Left cardiac atrium (tissue), 4 donors: Measurements from ENCODE around the gene SEL1L2. TPM values are rescaled to one million over a fixed set of nuclear protein-coding genes. Genes with fewer than 3 reads are reported as not detected.

ENCODE experiments used
- ATAC-seq, 2 donors: fragments of 200-7000 bp; cut with Tn5 transposase; one replicate each; pipeline ENCODE4 v1.9.1; 2020; ENCODE audit warnings: mild to moderate bottlenecking in 2 of 2, moderate library complexity in 2 of 2
- DNase-seq: peaks from one replicate; pipeline ENCODE4 v3.0.0-alpha.2; 2020
- intact Hi-C, 2 donors: fragments of 100-400 bp; cut with DNase I; formaldehyde crosslinking; loops; one replicate each; pipeline versions ENCODE4 v1.14.1 to v1.15.1; 2022 to 2023
- total RNA-seq, 2 donors: library from RNA; stranded (reverse); fragmentation: NEBNext Ultra II Directional; extraction: Animal tissue kit (Norgen Biotek cat#: 25700); gene quantifications; one replicate each; pipeline ENCODE4 v1.2.1, GENCODE V29; 2021
- donor health status: DM: no; HTN: yes; CAD: no.
- donor health status: DM: no; HTN: yes; CAD: no; lungs with severe emphysema.
- donor health status: DM: yes; HTN: yes; CAD: no.
- donor health status: Dilated cardiomyopathy.

Gene SEL1L2
- total RNA-seq, 2 donors from 2014 or later: 0.91 TPM; not detected in 1

DNA sequence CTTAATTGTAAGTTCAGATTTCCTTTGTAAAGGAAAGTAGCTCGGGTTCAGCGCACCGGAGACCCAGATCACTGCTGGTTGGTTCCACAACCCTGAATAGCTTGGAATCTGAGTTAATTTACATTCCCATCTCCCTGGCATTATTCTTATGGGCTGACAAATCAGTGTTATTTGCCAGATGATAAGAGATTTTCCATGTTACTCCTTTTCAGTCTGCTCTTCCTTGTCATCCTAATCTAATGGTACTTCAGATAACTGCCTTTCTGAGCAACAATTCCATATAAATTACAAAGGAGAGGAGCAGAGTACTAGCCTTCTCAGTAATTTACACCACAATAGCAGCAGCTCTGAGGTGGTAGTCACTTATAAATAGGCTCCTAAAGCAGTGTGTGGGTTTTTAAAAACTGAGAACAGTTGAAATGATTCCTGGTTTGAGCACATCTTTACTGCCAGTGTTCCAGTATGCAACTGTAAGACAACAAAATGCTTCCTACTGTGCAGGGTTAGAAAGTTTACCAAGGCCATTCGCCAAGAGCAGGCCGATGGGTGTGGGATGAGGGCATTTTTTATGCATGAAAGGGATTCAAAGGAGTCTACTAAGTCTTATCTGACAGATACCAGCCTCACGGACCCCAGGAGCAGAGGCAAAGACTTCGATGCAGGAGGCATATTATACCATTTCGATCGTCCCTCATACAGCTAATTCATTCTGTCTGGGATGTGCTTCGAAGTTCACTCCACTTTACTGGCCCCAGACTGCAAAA is 115.8 kb downstream of the SEL1L2 start:
- intact Hi-C loops: no loop called here
- ATAC-seq (no peak), DNase-seq (no peak)

DNA sequence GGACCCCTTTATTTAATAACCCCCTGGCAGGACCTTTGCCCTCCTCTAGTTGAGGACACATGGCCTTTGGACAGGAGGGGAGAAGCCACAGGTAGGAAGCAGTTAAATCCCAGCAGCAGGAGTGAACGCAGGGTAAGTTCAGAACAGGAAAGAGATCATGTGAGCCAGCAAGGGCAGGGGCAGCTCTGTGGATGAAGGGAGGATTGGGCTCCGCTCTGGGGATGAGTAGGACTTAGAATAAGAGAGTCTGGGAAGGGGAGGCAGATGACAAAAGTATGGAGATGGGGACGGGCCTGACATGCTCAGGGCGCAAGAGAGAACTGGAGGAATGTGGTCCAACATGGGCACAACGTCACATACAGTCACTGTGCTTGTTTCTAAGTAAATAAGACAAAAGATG is 116.6 kb downstream of the SEL1L2 start:
- no peak for ATAC-seq
- intact Hi-C loops: no loop called here

DNA sequence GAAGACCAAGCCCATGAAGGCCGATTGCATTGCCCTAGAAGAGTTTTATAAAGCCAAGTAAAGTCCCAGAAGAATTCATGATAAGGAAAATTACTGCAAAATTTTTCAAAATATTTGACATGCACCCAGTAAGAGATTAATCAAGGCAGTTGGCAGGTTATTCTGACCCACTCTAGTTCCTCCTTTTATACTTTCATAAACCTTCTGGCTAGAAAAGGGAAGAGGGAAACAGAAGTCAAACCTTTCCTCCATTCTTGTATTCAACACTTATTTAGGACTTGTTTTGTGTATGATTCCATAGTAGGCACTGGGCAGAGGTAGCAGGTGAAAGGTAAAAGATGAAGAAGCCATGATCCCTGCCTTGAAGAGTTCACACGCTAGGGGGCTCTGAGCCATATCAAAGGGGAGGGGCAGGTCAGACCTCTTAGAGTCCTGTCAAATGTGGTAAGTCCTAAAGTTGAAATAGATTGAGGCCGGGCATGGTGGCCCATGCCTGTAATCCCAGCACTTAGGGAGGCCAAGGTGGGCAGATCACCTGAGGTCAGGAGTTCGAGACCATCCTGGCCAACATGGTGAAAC is 120.2 kb downstream of the SEL1L2 start:
- intact Hi-C loops: no loop called here
- DNase-seq (no peak), ATAC-seq (peak in 1 of 2 donors; percentile 15)

More for the DNA sequence above, 116.6 kb downstream of the SEL1L2 start:
- DNase-seq: no peak

DNA sequence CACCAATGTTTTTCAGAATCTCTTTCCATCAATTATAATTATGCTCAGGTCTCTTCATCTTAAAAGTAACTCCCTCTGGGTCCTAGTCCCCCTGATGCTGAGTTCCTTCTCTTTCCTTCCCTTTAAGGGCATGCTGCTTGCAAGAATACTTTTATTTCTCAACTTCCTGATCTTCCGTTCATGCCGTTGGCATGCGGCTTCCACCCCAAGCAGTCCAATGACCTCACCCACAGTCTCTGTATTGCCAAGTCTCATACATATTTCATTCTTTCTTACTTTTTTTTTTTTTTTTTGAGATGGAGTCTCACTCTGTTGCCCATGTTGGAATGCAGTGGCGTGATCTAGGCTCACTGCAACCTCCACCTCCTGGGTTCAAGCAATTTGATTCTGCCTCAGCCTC is 122.1 kb downstream of the SEL1L2 start:
- ATAC-seq (peak; percentile 85 to 86), DNase-seq (no peak)
- intact Hi-C loops: no loop called here

DNA sequence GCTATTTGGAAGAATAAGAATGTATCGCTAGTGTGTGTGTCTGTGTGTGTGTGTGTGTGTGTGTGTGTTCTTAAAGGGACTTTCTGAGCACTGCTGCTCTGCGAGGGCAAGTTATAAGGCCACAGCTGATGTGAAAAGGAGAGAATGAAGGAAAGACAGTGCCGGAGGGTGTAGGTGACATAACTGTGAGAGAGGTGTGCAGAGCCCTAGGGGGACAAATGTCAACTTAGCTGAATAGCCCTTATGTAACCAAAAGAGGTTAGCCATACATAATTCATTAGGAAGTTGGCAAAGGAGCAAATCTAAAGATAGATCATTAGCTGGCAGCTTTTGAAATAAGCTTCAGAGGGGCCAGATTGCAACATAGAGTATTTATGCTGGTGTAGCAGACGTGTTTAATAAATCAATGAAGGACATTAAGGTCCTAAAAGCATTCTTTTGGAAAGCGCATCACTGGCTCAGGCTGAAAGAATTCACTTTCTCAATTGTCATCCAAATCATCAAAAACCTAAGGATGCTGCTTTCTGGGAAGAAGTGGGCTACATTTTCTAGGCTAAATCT is 124.5 kb downstream of the SEL1L2 start:
- DNase-seq: no peak
- intact Hi-C loops: no loop called here
- ATAC-seq: peak in 1 of 2 donors; percentile 18

DNA sequence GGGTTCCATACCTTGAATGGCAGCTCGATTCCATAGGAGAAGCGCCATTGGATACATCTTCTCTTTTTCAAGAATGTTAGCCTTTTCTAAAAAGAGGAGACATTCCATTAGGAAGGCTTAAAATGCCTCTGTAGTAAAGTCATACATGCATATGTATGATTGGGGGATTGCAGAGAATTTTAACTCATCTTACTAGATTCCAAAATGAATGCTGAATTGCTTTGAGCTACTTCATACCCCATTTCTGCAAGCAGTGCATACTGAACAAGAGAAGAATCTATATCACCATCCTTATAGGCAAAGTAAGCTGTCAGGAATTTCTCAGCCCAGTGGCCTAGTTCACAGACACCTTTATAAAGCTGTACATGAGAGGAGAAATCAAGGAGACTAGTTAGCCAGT is 125.3 kb downstream of the SEL1L2 start:
- ATAC-seq (no peak), DNase-seq (no peak)
- intact Hi-C loops: no loop called here

DNA sequence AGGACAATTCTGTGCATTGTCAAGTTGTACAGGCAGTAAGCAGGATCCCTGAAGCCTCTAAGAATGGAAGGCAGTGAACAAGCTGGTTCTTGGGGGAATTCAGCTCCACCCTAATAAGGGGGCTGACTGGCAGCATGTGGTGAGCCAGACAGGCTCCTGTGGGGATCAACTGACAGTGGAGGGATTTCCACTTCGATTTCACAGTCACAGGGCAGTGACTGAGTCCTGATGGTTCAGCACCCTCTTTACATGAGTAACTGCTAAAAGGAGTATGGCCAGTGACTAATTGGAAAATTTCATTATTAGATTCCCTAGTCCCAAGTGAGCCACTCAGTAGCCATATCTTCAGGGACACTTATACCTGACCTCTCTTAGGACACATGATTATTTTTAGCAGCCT is 127.2 kb downstream of the SEL1L2 start:
- intact Hi-C loops: no loop called here
- no peak for DNase-seq
- no peak for ATAC-seq

DNA sequence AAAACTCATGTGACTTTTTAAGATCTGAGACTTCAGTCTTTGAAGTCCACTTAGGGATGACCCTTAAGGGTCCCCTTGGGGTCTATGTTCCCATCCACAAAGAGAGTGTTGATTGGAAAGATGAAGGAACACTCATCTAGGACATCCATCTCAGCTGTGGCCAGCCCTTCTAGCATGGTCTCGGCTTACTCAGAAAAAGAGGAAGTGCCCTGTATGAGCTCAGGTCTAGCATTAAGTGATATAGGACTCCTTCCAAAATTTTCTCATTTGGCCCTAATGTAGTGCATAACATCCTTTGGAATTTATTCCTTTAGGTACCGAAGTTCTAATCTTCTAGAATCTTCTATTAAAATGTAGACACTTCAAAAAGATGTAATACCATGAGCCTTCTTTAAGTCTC is 128.2 kb downstream of the SEL1L2 start:
- ATAC-seq (no peak), DNase-seq (no peak)
- intact Hi-C loops: no loop called here

DNA sequence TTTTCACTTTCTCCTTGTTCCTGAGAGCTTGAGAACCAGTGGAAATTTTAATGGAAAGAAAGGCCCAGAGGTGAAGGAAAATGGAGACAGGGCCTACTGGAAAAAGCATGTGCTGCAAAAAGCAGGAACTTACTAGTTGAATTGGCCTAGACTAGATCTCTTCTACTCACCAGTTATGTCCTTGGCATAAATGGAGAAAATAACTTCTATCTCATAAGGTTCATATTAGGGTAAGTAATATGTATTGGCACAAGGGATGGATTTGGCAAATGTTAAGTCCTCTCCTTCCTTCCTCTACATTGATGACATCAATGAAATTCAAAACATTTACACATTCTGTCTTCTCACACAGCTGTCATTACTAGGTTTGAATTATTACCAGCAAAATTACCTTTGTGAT is 131.5 kb downstream of the SEL1L2 start:
- ATAC-seq (no peak), DNase-seq (no peak)
- intact Hi-C loops: no loop called here

DNA sequence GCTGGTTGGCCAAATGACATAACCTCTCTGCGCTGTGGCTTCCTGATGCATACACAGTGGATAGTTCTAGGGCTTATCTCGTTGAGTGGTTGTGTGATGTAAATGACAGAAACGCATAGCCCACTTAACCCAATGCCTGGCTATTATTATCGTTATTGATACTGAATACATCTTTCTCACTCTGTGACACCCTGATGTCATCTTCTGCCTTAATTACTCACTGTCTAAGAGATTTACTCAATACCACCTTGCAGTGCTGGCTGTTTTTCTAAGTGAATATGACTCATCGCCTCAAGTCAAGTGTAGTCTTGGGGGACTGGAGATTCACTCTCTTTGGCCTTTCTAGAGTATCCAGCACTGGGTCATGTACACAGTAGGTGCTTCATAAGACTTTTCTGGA is 132.0 kb downstream of the SEL1L2 start:
- DNase-seq: no peak
- no peak for ATAC-seq
- intact Hi-C loops: no loop called here

DNA sequence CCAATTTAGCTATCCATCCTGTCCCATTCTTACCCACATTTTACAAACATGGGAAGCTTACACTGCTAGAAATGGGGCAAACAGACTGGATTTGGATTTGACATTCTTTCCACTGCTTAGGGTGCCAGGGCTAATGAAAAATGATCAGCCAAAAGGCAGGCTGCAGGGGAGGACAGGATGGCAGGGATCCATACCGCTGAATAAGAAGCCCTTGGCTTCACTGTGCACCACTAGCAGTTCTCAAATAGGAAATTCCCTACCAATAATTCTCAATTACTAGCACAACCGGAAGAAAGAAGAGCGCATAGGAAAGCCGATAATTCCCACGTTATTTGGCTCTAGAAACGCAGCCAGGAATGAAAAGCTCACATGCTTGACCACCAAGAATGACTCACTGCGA is 132.5 kb downstream of the SEL1L2 start:
- DNase-seq (no peak), ATAC-seq (no peak)
- intact Hi-C loops: no loop called here

DNA sequence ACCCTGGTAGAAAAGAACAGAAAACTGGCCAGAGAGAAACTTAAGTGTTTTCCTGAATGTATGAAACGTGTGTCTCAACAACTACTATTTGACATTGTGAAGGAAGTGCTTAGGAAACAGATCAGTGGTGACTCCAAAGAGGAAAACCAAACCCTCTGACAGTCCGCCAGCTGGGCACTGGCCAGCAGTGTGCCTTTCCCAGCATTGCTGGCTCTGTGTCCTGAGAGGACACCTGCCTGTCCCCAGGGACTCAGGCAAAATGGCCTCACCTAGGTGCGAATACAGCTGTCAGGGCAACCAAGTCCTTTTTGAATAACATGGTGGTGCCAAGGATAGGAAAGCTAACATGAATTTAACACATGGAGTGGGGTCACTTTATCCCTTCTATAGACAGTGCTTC is 133.1 kb downstream of the SEL1L2 start:
- DNase-seq (peak; percentile 55), ATAC-seq (peak; percentile 65 to 75)
- intact Hi-C loops: no loop called here

DNA sequence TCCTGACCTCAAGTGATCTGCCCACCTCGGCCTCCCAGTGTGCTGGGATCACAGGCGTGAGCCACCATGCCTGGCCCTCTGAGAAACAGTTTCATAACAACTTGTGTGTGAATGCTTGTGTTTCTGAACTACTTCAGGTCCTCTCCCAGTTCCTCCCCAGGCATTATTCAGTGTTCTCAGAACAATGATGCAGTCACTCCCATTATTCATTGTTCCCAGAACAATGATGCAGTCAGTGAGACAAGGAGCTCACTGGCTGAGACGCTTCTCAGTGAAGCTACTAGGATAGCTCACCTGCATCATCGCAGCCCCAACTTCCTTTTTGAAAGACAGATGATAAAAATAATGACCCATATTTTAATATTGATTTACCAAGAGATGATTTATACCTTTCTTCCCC is 134.1 kb downstream of the SEL1L2 start:
- intact Hi-C loops: no loop called here
- ATAC-seq (no peak), DNase-seq (no peak)

DNA sequence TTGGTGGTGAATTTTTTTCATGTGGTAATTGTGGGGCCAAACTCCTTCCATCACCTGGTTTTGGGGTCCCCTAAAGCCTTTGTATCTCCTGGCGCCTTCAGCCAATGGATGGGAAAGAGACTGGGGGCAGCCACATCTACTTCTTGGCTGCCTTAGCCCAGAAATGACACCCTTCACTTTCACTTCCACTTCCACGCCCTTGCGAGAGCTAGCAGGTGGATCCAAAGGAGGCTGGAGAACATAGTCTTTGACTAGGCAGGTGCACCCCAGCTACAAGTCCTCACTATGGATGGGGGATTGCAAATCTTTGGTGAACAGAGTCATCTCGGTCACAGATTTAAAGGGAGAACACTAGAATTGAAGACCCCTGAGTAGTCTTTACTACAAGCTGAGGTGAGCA is 134.8 kb downstream of the SEL1L2 start:
- no peak for ATAC-seq
- no peak for DNase-seq
- intact Hi-C loops: no loop called here

DNA sequence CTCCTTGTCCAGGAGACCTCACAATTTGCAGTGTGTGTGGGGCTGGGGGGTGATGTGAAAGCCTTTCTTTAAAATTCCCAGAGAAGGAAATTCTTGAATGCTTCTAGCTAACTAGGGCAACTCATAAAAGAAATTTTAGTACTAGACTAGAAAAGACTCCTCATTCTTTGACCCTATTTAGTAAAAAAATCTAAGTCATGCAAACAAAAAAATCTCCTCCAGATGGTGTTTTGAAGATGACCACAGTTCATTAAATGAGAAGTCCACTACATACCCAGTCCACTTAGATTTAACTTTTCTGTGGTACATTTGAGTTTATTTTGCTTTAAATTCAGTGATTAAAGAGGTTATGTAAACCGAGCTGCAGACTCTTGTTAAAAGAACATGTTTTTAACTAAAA is 138.1 kb downstream of the SEL1L2 start:
- intact Hi-C loops: no loop called here
- ATAC-seq: no peak
- DNase-seq: no peak

DNA sequence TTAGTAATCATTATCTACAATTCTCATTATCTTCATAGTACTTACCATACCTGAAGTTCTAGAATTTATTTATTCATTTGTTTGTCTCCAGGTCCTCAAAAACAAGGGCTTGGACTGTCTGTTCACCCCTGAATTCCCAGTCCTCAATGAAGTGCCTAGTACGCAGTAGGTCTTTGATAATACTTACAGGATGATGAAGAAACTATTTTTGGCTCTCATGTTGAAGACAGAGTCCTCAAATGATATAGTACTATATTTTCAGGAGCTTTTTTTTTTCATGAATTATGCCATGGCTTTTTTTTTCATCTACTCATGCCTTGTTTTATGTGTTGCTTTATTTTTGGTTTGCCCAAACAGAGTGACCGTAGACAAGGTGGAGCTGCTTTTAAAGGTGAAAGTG is 139.1 kb downstream of the SEL1L2 start:
- no peak for ATAC-seq
- intact Hi-C loops: no loop called here
- no peak for DNase-seq

DNA sequence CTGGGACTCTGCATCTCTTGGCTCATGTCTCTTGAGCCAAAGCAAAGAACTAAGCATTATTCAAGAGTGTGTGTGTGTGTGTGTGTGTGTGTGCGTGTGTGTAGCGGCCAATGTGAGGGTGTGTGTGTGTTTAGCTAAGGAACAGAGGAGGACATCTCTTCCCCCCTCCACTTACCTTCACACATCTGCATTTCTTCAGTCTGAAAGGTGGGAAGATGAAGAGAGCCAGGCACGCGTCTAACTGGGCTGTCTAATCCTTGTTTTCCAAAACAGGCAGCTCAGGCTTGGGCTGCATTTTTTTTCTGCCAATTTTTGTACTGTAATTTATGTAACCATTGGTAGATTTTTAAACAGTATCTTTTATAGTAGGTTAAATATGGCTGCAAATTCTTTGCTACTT is 146.1 kb downstream of the SEL1L2 start:
- no peak for ATAC-seq
- no peak for DNase-seq
- intact Hi-C loops: no loop called here

DNA sequence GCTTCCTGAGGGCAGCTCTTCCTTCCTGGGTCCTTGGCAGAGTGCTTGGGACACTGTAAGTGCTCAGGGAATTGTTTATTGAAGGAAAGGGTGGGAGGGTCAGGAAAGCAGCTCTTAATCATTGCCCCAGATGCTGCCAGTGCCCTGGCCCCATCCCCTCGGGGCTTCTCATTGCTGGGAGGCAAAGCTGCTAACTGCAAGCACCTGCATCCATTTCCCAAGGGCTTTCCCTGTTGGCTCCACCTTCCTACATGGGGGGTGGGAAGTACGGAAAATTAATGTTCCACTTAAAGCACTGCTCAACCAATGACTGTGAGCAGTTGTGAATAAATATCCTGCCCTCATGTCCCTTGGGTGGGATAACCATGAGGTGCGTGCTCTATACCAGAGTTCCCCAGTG is 149.2 kb downstream of the SEL1L2 start:
- intact Hi-C loops: no loop called here
- ATAC-seq (no peak), DNase-seq (no peak)

DNA sequence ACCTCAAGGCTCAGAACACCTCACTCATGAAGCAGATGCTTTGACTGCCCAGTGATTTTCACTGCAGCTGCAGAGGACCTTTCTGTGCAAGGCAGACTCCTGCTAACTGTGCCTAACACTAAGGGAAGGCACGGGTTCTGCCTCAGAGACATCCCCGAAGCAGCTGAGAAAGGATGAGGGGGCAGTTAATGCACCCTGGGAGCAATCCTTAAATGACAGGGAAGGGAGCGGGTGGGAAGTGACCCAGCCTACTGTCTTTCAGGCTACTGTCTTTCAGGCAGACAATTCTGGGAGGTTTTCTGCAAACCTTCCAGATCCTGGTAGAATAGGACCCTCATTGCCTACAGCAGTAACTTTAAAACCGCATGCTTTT is 150.3 kb downstream of the SEL1L2 start:
- intact Hi-C loops: no loop called here
- DNase-seq (no peak), ATAC-seq (no peak)

DNA sequence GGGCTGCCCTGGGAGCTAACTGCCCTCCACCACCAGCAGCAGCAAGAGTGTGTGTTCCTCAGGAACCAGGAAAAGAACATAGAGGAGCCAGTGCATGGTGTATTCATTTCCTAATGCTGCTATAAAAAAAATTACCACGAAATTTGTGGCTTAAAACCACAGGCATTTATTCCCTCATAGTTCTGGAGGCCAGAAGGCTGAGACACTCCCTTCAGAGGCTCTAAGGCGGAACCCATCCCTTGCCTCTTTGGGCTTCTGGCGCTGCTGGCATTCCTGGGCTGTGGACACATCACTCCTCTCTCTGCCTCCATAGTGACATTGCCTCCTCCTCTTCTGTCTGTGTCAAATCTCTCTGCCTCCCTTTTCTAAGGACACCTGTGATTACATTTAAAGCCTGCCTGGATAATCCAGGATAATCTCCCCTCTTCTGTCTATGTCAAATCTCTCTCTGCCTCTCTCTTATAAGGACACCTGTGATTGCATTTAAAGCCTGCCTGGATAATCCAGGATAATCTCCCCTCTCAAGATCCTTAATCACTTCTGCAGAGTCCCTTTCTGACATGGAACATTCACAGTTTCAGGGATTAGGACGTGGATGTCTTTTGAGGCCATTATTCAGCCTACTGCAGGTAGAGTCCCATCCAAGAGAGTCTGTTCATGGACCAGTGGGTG is 150.9 kb downstream of the SEL1L2 start:
- no peak for DNase-seq
- ATAC-seq: no peak
- intact Hi-C loops: no loop called here

DNA sequence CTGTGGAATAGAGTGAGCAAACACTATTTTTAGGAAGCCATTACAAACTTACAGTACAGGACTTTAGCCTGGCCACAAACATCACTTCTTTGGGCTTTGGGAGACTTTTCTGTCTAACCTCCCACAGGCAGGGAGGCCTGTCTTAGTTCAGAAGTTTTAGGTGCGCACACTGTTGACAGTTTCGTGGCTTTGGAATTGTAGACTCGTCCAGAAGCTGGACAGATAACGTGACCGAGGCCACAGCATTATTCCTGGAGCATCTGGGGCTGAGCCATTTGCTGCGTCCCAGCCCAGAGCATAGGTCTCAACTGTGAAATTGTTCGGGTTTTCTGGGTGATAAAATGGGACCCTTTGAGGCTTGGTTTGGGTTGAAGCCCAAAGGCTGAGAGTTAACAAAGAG is 151.8 kb downstream of the SEL1L2 start:
- no peak for DNase-seq
- intact Hi-C loops: no loop called here
- ATAC-seq: no peak
